Heart right ventricle (tissue), 16 donors: Measurements from ENCODE around the gene ENDOD1. TPM values are rescaled to one million over a fixed set of nuclear protein-coding genes. Genes with fewer than 3 reads are reported as not detected.

Experiments
- ATAC-seq, 8 donors: fragments of 200-7000 bp; cut with Tn5 transposase; one replicate each; pipeline ENCODE4 v1.9.1; 2020; ENCODE audit warnings: mild to moderate bottlenecking in 8 of 8, moderate library complexity in 8 of 8, moderate number of reproducible peaks in 1 of 8
- DNase-seq, 2 donors: peaks; one replicate each; pipeline ENCODE4 v3.0.0-alpha.2; 2020
- H3K27ac ChIP-seq, 10 donors: fragments of 200-600 bp; sonication (generic) in 2 of 10; one replicate each; pipeline versions ENCODE4 v1.5.0 to v1.8.0; 2020 to 2022; ENCODE audit warnings: mild to moderate bottlenecking in 3 of 10
- H3K27me3 ChIP-seq, 7 donors: fragments of 200-600 bp; one replicate each; pipeline ENCODE4 v1.8.0; 2021 to 2022; ENCODE audit warnings: mild to moderate bottlenecking in 2 of 7
- H3K36me3 ChIP-seq, 9 donors: fragments of 200-600 bp; sonication (generic) in 1 of 9; one replicate each; pipeline versions ENCODE4 v1.5.0 to v1.8.0; 2020 to 2022; ENCODE audit warnings: mild to moderate bottlenecking in 2 of 9
- H3K4me1 ChIP-seq, 9 donors: fragments of 200-600 bp; sonication (generic) in 1 of 9; one replicate each; pipeline versions ENCODE4 v1.5.0 to v1.8.0; 2020 to 2022; ENCODE audit warnings: mild to moderate bottlenecking in 4 of 9
- H3K4me3 ChIP-seq, 10 donors: fragments of 200-600 bp; sonication (generic) in 2 of 10; one replicate each; pipeline versions ENCODE4 v1.5.0 to v1.8.0; 2020 to 2022; ENCODE audit warnings: mild to moderate bottlenecking in 7 of 10, moderate library complexity in 2 of 10
- H3K9me3 ChIP-seq, 11 donors: fragments of 200-600 bp in 10 of 11; sonication (generic) in 2 of 11; one replicate each; pipeline versions ENCODE4 v1.5.0 to v1.8.0; 2013 to 2022; ENCODE audit warnings: mild to moderate bottlenecking in 2 of 11, control low read depth in 1 of 11, moderate library complexity in 1 of 11
- CTCF ChIP-seq, 9 donors: fragments of 200-600 bp; sonication (generic) in 2 of 9; IDR thresholded peaks; one replicate each; pipeline versions ENCODE4 v1.5.0 to v1.8.0; 2021 to 2022; ENCODE audit warnings: antibody characterized with exemption in 9 of 9, mild to moderate bottlenecking in 5 of 9, moderate library complexity in 1 of 9
- WGBS, 2 donors: extraction: QIAGEN DNeasy Blood & Tissue Kit; methylation state at CpG; one replicate each; pipeline ENCODE4 v1.1.7; 2013; ENCODE audit warnings: inconsistent platforms in 1 of 2; 5-methylcytosine and 5-hydroxymethylcytosine counted together
- intact Hi-C, 10 donors: fragments of 100-400 bp; cut with DNase I; formaldehyde crosslinking; loops; one replicate each; pipeline versions ENCODE4 v1.11.1 to v1.14.2; 2022
- polyA plus RNA-seq, 2 donors: library from polyadenylated mRNA; stranded (reverse); fragments of 200-250 nt; gene quantifications; one replicate each; pipeline ENCODE4 v1.2.3, GENCODE V29; 2013
- total RNA-seq, 10 donors: library from RNA; stranded (reverse); fragmentation: NEBNext Ultra II Directional in 3 of 10; extraction: Animal tissue kit (Norgen Biotek cat#: 25700) in 3 of 10; gene quantifications; one replicate each; pipeline versions ENCODE4 v1.2.1 to v1.2.4, GENCODE V29; 2021 to 2023
- donor health status: Arrhythmogenic right ventricular cardiomyopathy.
- donor health status: ischemic (EF 13 %, LVEDD 7.1; RV severe dilation, severe dysfunction).
- donor health status: healthy with polysubstance abuse.
- donor health status: DM: no; HTN: yes; CAD: no.
- donor health status: DM: no; HTN: no; CAD: no.
- donor health status: ischemic (EF 25% LVEDD 6.9; RV normal size, moderate dysfunction).
- donor health status: ischemic (EF 25% LVEDD 5.7; RV mildly dilated, moderate dysfunction).
- donor health status: healthy.
- donor health status: DM: yes; HTN: yes; CAD: no.
- donor health status: Ischemic cardiomyopathy.
- donor health status: ischemic (EF 35%, LVEDD 5.7; RV mildly dilated, moderate dysfunction).
- donor health status: nonischemic (EF 11% LVEDD 7.7; RV severe dilation, severe dysfunction).
- donor health status: DM: yes; HTN: yes; CAD: no.
- donor health status: PGD.
- donor health status: ischemic (EF 29% LVEDD 5.4; RV normal size, mild dysfunction).
- donor health status: nonischemic (EF 23%, LVEDD 6.1; RV moderate dilation, normal function).

ENDOD1 gene
- total and polyA plus RNA-seq, 12 donors: 3.7 to 15.0 (median 11.0) TPM

GRCh38 chr11:95165638-95166037, 76.0 kb downstream of the ENDOD1 start:
- Histone ChIP-seq H3K9me3 (no peaks in the 10 kb centered on the region), H3K36me3 (peaks cover 0 to 18% (median 0%) of the 10 kb centered on the region in 9 donors), H3K27ac (no peak overlapping the region), H3K4me1 (no peaks in the 10 kb centered on the region), H3K27me3 (no peaks in the 10 kb centered on the region), H3K4me3 (no peak overlapping the region)
- TF ChIP-seq CTCF (IDR thresholded peaks at IDR 0.05): no peak
- intact Hi-C loops: loop anchor here in 1 of 10 donors (10.0 kb wide), 1 partner anchor 69 kb away; the partner anchor contains the start of gene SESN3
- ATAC-seq: no peak
- DNase-seq: no peak

- intact Hi-C loops: loop anchor here in 1 of 10 donors (10.0 kb wide), 1 partner anchor 68 kb away; the partner anchor contains the start of gene SESN3
- Histone ChIP-seq H3K27me3 (no peaks in the 10 kb centered on the region), H3K27ac (no peak overlapping the region), H3K4me1 (no peaks in the 10 kb centered on the region), H3K9me3 (no peaks in the 10 kb centered on the region), H3K4me3 (no peak overlapping the region), H3K36me3 (peaks cover 0 to 30% (median 0%) of the 10 kb centered on the region in 9 donors)
- 92 to 100% methylated on average over 2 of the region's 2 CpGs for WGBS, 2 donors
- no peak for TF ChIP-seq CTCF (IDR thresholded peaks at IDR 0.05)
- ATAC-seq: no peak
- DNase-seq: no peak
Measured at GRCh38 chr11:95166781-95167180, 77.1 kb downstream of the ENDOD1 start.

- no peak overlapping the region for H3K27ac ChIP-seq
- H3K36me3 ChIP-seq: peaks cover 0 to 64% (median 8%) of the 10 kb centered on the region in 9 donors
- intact Hi-C loops: no loop called here
- H3K4me3 ChIP-seq: no peak overlapping the region
- no peaks in the 10 kb centered on the region for H3K9me3 ChIP-seq
- 97 to 99% methylated on average over 5 of the region's 5 CpGs for WGBS, 2 donors
- TF ChIP-seq CTCF (IDR thresholded peaks at IDR 0.05): no peak
- H3K27me3 ChIP-seq: no peaks in the 10 kb centered on the region
- H3K4me1 ChIP-seq: no peaks in the 10 kb centered on the region
- ATAC-seq (no peak), DNase-seq (no peak)
Measured at GRCh38 chr11:95170294-95170693, 80.6 kb downstream of the ENDOD1 start.

GRCh38 chr11:95175818-95176380, 86.3 kb downstream of the ENDOD1 start:
- Histone ChIP-seq H3K9me3 (no peaks in the 10 kb centered on the region), H3K27ac (no peak overlapping the region), H3K4me1 (no peaks in the 10 kb centered on the region), H3K4me3 (no peak overlapping the region), H3K27me3 (no peaks in the 10 kb centered on the region), H3K36me3 (peaks cover 0 to 97% (median 15%) of the 10 kb centered on the region in 9 donors)
- 64 to 68% methylated on average over 4 of the region's 4 CpGs for WGBS, 2 donors
- intact Hi-C loops: no loop called here
- TF ChIP-seq CTCF (IDR thresholded peaks at IDR 0.05): no peak
- DNase-seq (no peak), ATAC-seq (no peak)

Other genes starting within 250 kb of the ENDOD1 start
- gene CWC15, start 116.3 kb upstream of the ENDOD1 start, total RNA-seq: 10 to 100 TPM; 53.1 to 75.4 (median 67.3) TPM
- 100 to 1,000 TPM in 1 of 2 donors, 10 to 100 TPM in 1; 71.6 to 196 TPM for gene CWC15, start 116.3 kb upstream of the ENDOD1 start, polyA plus RNA-seq
- 1 to 10 TPM in 6 of 10 donors, under 1 TPM in 4; 0.79 to 1.3 (median 1.0) TPM for gene KDM4D, start 116.1 kb upstream of the ENDOD1 start, total RNA-seq
- gene KDM4D, start 116.1 kb upstream of the ENDOD1 start, polyA plus RNA-seq: under 1 TPM; 0.22 to 0.57 TPM
- gene KDM4E, start 64.6 kb upstream of the ENDOD1 start, total RNA-seq: not detected
- gene KDM4E, start 64.6 kb upstream of the ENDOD1 start, polyA plus RNA-seq: not detected
- not detected for gene KDM4F, start 40.4 kb upstream of the ENDOD1 start, total RNA-seq
- not detected for gene KDM4F, start 40.4 kb upstream of the ENDOD1 start, polyA plus RNA-seq
- gene SRSF8, start 22.9 kb upstream of the ENDOD1 start, total RNA-seq: 10 to 100 TPM; 17.1 to 28.0 (median 20.8) TPM
- gene SRSF8, start 22.9 kb upstream of the ENDOD1 start, polyA plus RNA-seq: 10 to 100 TPM; 19.9 to 27.7 TPM
- 10 to 100 TPM in 6 of 10 donors, 1 to 10 TPM in 4; 2.6 to 15.4 (median 10.2) TPM for gene SESN3, start 141.4 kb downstream of the ENDOD1 start, total RNA-seq
- gene SESN3, start 141.4 kb downstream of the ENDOD1 start, polyA plus RNA-seq: 1 to 10 TPM in 1 of 2 donors, under 1 TPM in 1; 0.65 to 1.4 TPM